Esophagus (tissue), 2 donors: ENCODE measurements around the gene COL24A1. TPM values are rescaled to one million over a fixed set of nuclear protein-coding genes. Genes with fewer than 3 reads are reported as not detected.

Experiments used
- H3K27ac ChIP-seq, 2 donors: one replicate each; pipeline ENCODE4 v1.5.1; 2013; ENCODE audit warnings: low read depth in 2 of 2, mild to moderate bottlenecking in 2 of 2, inconsistent platforms in 1 of 2, low read length in 1 of 2, moderate library complexity in 1 of 2
- H3K27me3 ChIP-seq, 2 donors: one replicate each; pipeline ENCODE4 v1.6.1; 2013; ENCODE audit warnings: low read length in 2 of 2, control low read depth in 1 of 2, mild to moderate bottlenecking in 1 of 2; ENCODE audit not compliant: insufficient read depth in 2 of 2, control insufficient read depth in 1 of 2
- H3K36me3 ChIP-seq, 2 donors: one replicate each; pipeline ENCODE4 v1.6.1; 2013; ENCODE audit warnings: low read length in 1 of 2; ENCODE audit not compliant: control insufficient read depth in 2 of 2, insufficient read depth in 2 of 2
- H3K4me1 ChIP-seq, 2 donors: one replicate each; pipeline ENCODE4 v1.6.1; 2013; ENCODE audit warnings: low read length in 1 of 2; ENCODE audit not compliant: control insufficient read depth in 2 of 2, insufficient read depth in 2 of 2
- H3K4me3 ChIP-seq, 2 donors: one replicate each; pipeline ENCODE4 v1.5.1; 2013; ENCODE audit warnings: low read length in 2 of 2, mild to moderate bottlenecking in 2 of 2, low read depth in 1 of 2, moderate library complexity in 1 of 2
- H3K9me3 ChIP-seq, 2 donors: one replicate each; pipeline ENCODE4 v1.6.1; 2013; ENCODE audit warnings: mild to moderate bottlenecking in 2 of 2, low read depth in 1 of 2, low read length in 1 of 2, moderate library complexity in 1 of 2; ENCODE audit not compliant: control insufficient read depth in 2 of 2, insufficient read depth in 1 of 2
- WGBS, 2 donors: extraction: QIAGEN DNeasy Blood & Tissue Kit; methylation state at CpG; one replicate each; pipeline ENCODE4 v1.1.7; 2013; 5-methylcytosine and 5-hydroxymethylcytosine counted together
- polyA plus RNA-seq, 2 donors: library from polyadenylated mRNA; stranded (reverse); fragments of 200-250 nt; gene quantifications; one replicate each; pipeline ENCODE4 v1.2.3, GENCODE V29; 2013
- donor health status: healthy with polysubstance abuse.
- donor health status: Bipolar disorder and iron deficiency.

The COL24A1 gene
- polyA plus RNA-seq, 2 donors = 0.14 to 0.16 TPM

DNA sequence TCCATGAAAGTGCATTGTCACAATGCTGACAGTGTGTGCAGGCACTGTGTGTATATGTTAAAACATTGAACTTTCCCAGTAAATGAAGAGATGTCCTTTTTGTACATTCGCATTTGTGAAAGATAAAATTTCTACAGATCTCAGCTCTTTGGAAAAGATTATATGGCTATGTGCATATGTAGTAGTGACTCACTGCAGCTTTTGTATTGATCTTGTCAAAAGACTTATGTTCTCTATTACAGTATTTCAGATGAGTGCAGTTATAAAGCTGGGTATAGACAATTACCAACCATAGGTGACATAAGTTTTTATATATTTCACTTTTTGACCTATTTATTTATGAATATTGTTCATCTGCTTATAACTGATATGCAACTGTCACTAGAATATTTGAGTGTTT, 212.6 kb downstream of the COL24A1 start:
- no peaks in the 10 kb centered on the region for H3K36me3 ChIP-seq
- H3K4me1 ChIP-seq = no peaks in the 10 kb centered on the region
- no peaks in the 10 kb centered on the region for H3K27me3 ChIP-seq
- H3K4me3 ChIP-seq = no peak overlapping the region
- no peaks in the 10 kb centered on the region for H3K9me3 ChIP-seq
- 81 to 89% methylated on average over 1 of the region's 1 CpG for whole genome bisulfite sequencing, 2 donors
- H3K27ac ChIP-seq = no peak overlapping the region

- Histone ChIP-seq H3K27ac (no peak overlapping the region), H3K36me3 (no peaks in the 10 kb centered on the region), H3K9me3 (no peaks in the 10 kb centered on the region), H3K4me1 (no peaks in the 10 kb centered on the region), H3K4me3 (no peak overlapping the region), H3K27me3 (no peaks in the 10 kb centered on the region)
- WGBS, 2 donors = 75 to 89% methylated on average over 4 of the region's 4 CpGs
Measured at GRCh38 chr1:85943526-85943925, 213.0 kb downstream of the COL24A1 start.

DNA sequence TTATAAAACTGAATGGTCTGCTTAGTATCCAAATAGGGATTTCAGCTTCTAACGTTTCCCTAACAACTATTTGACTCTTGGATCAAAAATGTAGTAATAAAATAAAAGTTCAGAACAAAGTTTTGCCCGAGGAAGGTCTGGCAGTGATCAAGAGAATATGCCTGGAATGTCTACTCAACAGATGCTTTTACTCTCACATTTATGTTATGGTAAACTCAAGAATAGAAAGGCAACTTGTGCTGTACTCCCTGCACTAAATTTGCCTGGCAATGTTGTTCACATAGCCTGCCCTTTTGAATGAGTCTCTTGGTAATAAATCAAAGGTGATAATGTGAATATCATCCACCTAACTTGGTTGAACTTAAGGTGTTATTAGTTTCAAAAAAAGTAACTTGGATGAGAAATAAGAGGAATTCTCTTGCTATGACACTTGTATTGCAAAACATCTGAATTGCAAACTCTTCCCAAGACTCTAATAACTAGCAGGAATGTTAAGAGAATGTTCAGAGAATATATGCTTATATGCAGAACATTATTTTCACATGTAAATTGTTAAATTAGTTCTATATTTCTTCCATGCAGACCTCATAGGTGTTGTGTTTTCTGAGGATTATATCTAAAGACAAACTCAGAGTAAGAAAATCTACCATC, 215.8 kb downstream of the COL24A1 start:
- Histone ChIP-seq H3K4me3 (no peak overlapping the region), H3K9me3 (no peaks in the 10 kb centered on the region), H3K27ac (no peak overlapping the region), H3K27me3 (no peaks in the 10 kb centered on the region), H3K4me1 (no peaks in the 10 kb centered on the region), H3K36me3 (no peaks in the 10 kb centered on the region)
- WGBS, 2 donors = 10 to 41% methylated on average over 2 of the region's 2 CpGs

DNA sequence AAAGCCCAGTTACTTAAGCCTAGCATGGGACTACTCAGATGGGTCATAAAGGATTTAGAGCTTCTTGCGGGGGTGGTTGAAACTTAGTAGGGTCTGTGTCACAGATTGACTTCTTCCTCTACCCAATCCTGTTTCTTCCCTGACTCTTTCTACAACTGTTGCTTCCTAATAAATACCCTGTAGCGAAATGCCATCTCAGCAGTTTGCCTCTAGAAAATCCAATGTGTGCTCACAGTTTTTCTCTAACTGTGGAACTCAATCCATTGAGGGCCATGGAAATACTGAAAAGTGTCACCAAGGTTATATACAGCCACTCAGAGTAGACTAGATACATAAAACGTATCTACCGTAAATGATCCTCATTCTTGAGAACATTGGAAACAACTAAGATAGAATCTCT, 217.7 kb downstream of the COL24A1 start:
- no peaks in the 10 kb centered on the region for H3K27me3 ChIP-seq
- no peaks in the 10 kb centered on the region for H3K36me3 ChIP-seq
- 95 to 96% methylated on average over 4 of the region's 4 CpGs for WGBS, 2 donors
- no peaks in the 10 kb centered on the region for H3K4me1 ChIP-seq
- no peak overlapping the region for H3K4me3 ChIP-seq
- H3K27ac ChIP-seq = no peak overlapping the region
- no peaks in the 10 kb centered on the region for H3K9me3 ChIP-seq

DNA sequence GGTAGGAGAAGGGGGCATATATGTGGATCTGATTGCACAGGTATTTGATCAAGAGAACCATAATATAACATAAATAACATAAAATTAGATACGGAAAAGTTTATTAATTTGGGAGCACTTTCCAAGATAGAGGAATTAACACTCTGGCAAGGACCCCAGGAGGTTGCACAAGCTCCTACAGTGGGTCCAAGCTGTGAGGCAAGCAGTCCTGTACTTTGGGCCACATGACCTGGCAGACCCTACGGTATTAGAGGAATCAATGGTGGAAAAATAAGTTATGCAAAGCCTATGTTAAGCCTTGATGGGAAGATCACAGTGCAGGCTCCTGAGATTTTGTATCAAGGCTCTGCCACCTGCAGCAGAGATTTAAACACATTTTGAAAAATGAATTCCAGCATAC, 220.1 kb downstream of the COL24A1 start:
- H3K27ac ChIP-seq = no peak overlapping the region
- WGBS, 2 donors = 57 to 68% methylated on average over 2 of the region's 2 CpGs
- no peak overlapping the region for H3K4me3 ChIP-seq
- H3K27me3 ChIP-seq = no peaks in the 10 kb centered on the region
- H3K9me3 ChIP-seq = no peaks in the 10 kb centered on the region
- no peaks in the 10 kb centered on the region for H3K36me3 ChIP-seq
- no peaks in the 10 kb centered on the region for H3K4me1 ChIP-seq

DNA sequence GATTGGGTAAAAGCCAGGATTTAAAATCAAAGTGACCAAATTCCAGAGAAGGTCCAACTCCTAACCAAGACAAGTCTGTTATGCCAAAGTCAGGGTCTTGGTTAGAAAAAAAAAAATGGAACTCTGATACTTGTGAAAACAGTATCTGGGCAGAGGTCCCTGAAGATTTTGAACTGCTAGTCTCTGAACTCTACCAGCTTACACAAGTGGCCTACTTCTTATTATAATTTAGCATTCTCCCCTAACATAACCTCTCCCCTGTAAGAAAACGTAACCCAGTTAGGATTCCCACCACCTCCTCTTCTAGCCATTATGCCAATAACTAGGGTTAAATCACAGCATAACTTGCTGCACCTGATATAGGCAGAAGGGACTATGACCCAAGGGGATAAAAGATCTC, 220.5 kb downstream of the COL24A1 start:
- Histone ChIP-seq H3K27ac (no peak overlapping the region), H3K9me3 (no peaks in the 10 kb centered on the region), H3K4me3 (no peak overlapping the region), H3K36me3 (no peaks in the 10 kb centered on the region), H3K27me3 (no peaks in the 10 kb centered on the region), H3K4me1 (no peaks in the 10 kb centered on the region)
- WGBS, 2 donors = 84 to 94% methylated on average over 1 of the region's 1 CpG

DNA sequence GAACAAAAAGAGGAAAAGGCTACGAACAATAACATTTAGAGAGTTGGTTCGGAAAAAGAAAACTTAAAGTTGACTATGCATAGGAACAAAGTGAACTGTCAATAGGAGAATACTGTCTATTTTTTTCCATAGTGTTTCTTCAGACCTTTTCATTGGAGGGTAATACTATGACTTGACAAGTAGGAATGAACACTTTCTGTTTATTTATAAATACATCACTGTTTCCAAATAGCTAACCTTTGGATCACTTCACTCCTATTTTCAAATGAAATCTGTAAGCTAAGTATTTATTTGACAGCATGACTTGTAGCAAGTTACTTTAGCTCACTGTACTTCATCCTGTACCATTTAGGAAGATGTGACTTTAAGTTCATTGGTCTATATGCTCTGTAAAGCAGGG, 221.3 kb downstream of the COL24A1 start:
- Histone ChIP-seq H3K27me3 (no peaks in the 10 kb centered on the region), H3K4me1 (no peaks in the 10 kb centered on the region), H3K4me3 (no peak overlapping the region), H3K36me3 (no peaks in the 10 kb centered on the region), H3K27ac (no peak overlapping the region), H3K9me3 (no peaks in the 10 kb centered on the region)
- 72 to 79% methylated on average over 2 of the region's 2 CpGs for WGBS, 2 donors

DNA sequence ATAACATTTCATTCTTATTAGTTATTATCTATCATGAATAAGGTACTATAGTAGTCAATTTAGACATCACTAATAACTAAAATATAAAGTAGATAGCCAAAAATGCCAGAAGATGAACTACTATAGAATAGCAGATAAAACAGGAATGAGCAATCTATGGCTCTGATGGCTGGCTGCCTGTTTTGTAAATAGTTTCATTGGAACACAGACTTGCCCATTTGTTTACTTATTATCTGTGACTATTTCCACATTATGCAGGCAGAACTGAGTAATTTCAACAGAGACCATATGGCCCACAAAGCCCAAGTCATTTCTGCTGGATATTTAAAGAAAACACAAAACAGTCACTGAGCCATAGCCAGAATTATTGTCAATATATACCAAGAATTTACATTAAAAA, 222.1 kb downstream of the COL24A1 start:
- no peaks in the 10 kb centered on the region for H3K9me3 ChIP-seq
- no peaks in the 10 kb centered on the region for H3K4me1 ChIP-seq
- H3K27me3 ChIP-seq = no peaks in the 10 kb centered on the region
- no peaks in the 10 kb centered on the region for H3K36me3 ChIP-seq
- no peak overlapping the region for H3K4me3 ChIP-seq
- no peak overlapping the region for H3K27ac ChIP-seq

DNA sequence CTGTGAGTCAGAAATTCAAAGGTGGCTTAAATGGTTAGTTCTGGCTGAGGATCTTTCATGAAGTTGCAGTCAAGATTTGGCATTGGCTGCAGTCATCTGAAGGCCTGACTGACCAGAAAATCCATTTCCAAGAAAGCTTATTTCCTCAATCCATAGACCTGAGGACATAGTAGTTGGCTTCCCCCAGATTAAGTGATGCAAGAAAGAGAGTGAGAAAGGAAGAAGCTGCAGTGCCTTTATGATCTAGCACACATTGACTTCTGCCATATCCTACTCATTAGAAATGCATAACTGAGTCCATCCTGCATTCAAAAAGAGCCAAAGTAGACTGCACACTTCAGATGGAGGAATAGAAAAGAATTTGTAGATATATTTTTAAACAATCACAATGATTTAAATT, 222.6 kb downstream of the COL24A1 start:
- no peaks in the 10 kb centered on the region for H3K9me3 ChIP-seq
- H3K27ac ChIP-seq = no peak overlapping the region
- no peaks in the 10 kb centered on the region for H3K4me1 ChIP-seq
- H3K4me3 ChIP-seq = no peak overlapping the region
- H3K27me3 ChIP-seq = no peaks in the 10 kb centered on the region
- H3K36me3 ChIP-seq = no peaks in the 10 kb centered on the region

- H3K27ac ChIP-seq = no peak overlapping the region
- WGBS, 2 donors = 67 to 76% methylated on average over 3 of the region's 3 CpGs
- no peaks in the 10 kb centered on the region for H3K27me3 ChIP-seq
- no peaks in the 10 kb centered on the region for H3K4me1 ChIP-seq
- no peaks in the 10 kb centered on the region for H3K9me3 ChIP-seq
- no peaks in the 10 kb centered on the region for H3K36me3 ChIP-seq
- no peak overlapping the region for H3K4me3 ChIP-seq
Measured at GRCh38 chr1:85911742-85912141, 244.8 kb downstream of the COL24A1 start.
